ENCODE measurements around the gene EHBP1L1. TPM values are rescaled to one million over a fixed set of nuclear protein-coding genes. Genes with fewer than 3 reads are reported as not detected.

Gene EHBP1L1
- total and polyA plus RNA-seq, 2 of the 13 experiments (the other 11 are each of a cell fraction or from before 2014, with no cell fraction given) = 8.3 to 10.6 TPM

GRCh38 chr11:65575568-65576231, at the start of gene EHBP1L1 (continued):
- TF ChIP-seq TCF7 (IDR thresholded peaks at IDR 0.05; ENCODE audit: low read depth) (no peak), NFYC (CRISPR knock-in tag; IDR thresholded peaks at IDR 0.05) (no peak), ZNF44 (CRISPR knock-in tag; IDR thresholded peaks at IDR 0.05) (no peak), ZNF224 (CRISPR knock-in tag; IDR thresholded peaks at IDR 0.05) (no peak), THAP11 (CRISPR knock-in tag; IDR thresholded peaks at IDR 0.05) (no peak), WIZ (CRISPR knock-in tag; IDR thresholded peaks at IDR 0.05) (no peak), SPEN (CRISPR knock-in tag; IDR thresholded peaks at IDR 0.05; ENCODE audit: low read depth) (0 out of 2 replicates have a peak, but pooled peaks have one; percentile 62), GATA4 (IDR thresholded peaks at IDR 0.05; ENCODE audit: borderline replicate concordance, low read depth) (no peak), ZNF766 (CRISPR knock-in tag; IDR thresholded peaks at IDR 0.05; ENCODE audit: borderline replicate concordance) (no peak), CENPBD1 (CRISPR knock-in tag; IDR thresholded peaks at IDR 0.05; ENCODE audit: borderline replicate concordance, low read depth) (no peak), ZGPAT (CRISPR knock-in tag; IDR thresholded peaks at IDR 0.05) (no peak), AGO1 (IDR thresholded peaks at IDR 0.05; ENCODE audit: low read depth, low read length, poor library complexity, severe bottlenecking) (peak; percentile 89), MLXIP (CRISPR knock-in tag; IDR thresholded peaks at IDR 0.05; ENCODE audit: borderline replicate concordance) (no peak), CBX1 (IDR thresholded peaks at IDR 0.05; ENCODE audit: low read depth) (no peak), ZNF629 (CRISPR knock-in tag; conservative IDR thresholded peaks at IDR 0.05) (peak; percentile 94), ZC3H4 (CRISPR knock-in tag; IDR thresholded peaks at IDR 0.05; ENCODE audit: borderline replicate concordance) (no peak), NFE2L2 (IDR thresholded peaks at IDR 0.05; ENCODE audit: low read length) (no peak), NFKB2 (CRISPR knock-in tag; IDR thresholded peaks at IDR 0.05; ENCODE audit: borderline replicate concordance) (no peak), PCBP2 (optimal IDR thresholded peaks at IDR 0.05; ENCODE audit: low read depth, low read length, poor library complexity, severe bottlenecking) (no peak), PHF8 (CRISPR knock-in tag; IDR thresholded peaks at IDR 0.05) (no peak), EP300 (IDR thresholded peaks at IDR 0.05; ENCODE audit: low read depth in 2 of 2, low read length in 2 of 2) (no peak), EP300 (CRISPR knock-in tag; IDR thresholded peaks at IDR 0.05; ENCODE audit: borderline replicate concordance) (no peak), CCAR2 (optimal IDR thresholded peaks at IDR 0.05; ENCODE audit: low read depth, low read length) (no peak), ZNF652 (CRISPR knock-in tag; IDR thresholded peaks at IDR 0.05; ENCODE audit: borderline replicate concordance, low read depth) (no peak)

Data from HepG2 (cell line).